GM23248 (cell line): ENCODE data around the gene CLDN1. TPM values are rescaled to one million over a fixed set of nuclear protein-coding genes. Genes with fewer than 3 reads are reported as not detected.

Source experiments
- DNase-seq: peaks from one replicate; pipeline ENCODE4 v3.0.0-alpha.2; 2015
- H2AFZ ChIP-seq: fragments of 200-600 bp; sonication (generic); 2 replicates; pipeline ENCODE4 v1.6.1; 2016; ENCODE audit warnings: antibody characterized with exemption
- H3F3A ChIP-seq: fragments of 200-600 bp; sonication (generic); 2 replicates; pipeline ENCODE4 v1.6.1; 2016; ENCODE audit warnings: mild to moderate bottlenecking, antibody characterized with exemption, mixed run types; ENCODE audit not compliant: insufficient read depth
- H3K27ac ChIP-seq: fragments of 200-600 bp; sonication (generic); 2 replicates; pipeline ENCODE4 v1.5.1; 2016; ENCODE audit warnings: mild to moderate bottlenecking
- H3K27me3 ChIP-seq: fragments of 200-600 bp; sonication (generic); replicated peaks from 2 replicates; pipeline ENCODE4 v1.6.1; 2016; ENCODE audit warnings: mild to moderate bottlenecking; ENCODE audit not compliant: insufficient read depth
- H3K36me3 ChIP-seq: fragments of 200-600 bp; sonication (generic); 2 replicates; pipeline ENCODE4 v1.6.1; 2016; ENCODE audit warnings: low read depth, mild to moderate bottlenecking
- H3K4me1 ChIP-seq: fragments of 200-600 bp; sonication (generic); 2 replicates; pipeline ENCODE4 v1.6.1; 2016; ENCODE audit warnings: mild to moderate bottlenecking; ENCODE audit not compliant: insufficient read depth
- H3K4me2 ChIP-seq: fragments of 200-600 bp; sonication (generic); one replicate; pipeline ENCODE4 v1.6.1; 2016; ENCODE audit warnings: mild to moderate bottlenecking; ENCODE audit not compliant: unreplicated experiment
- H3K4me3 ChIP-seq: fragments of 200-600 bp; sonication (generic); 2 replicates; pipeline ENCODE4 v1.5.1; 2016; ENCODE audit warnings: mild to moderate bottlenecking
- H3K79me2 ChIP-seq: fragments of 200-600 bp; sonication (generic); 2 replicates; pipeline ENCODE4 v1.6.1; 2016; ENCODE audit warnings: mild to moderate bottlenecking; ENCODE audit not compliant: insufficient read depth
- H3K9ac ChIP-seq: fragments of 200-600 bp; sonication (generic); 2 replicates; pipeline ENCODE4 v1.6.1; 2016; ENCODE audit warnings: mild to moderate bottlenecking
- H3K9me2 ChIP-seq: fragments of 200-600 bp; sonication (generic); 2 replicates; pipeline ENCODE4 v1.6.1; 2016; ENCODE audit warnings: mixed run types, mild to moderate bottlenecking, moderate library complexity; ENCODE audit not compliant: insufficient read depth
- H3K9me3 ChIP-seq: fragments of 200-600 bp; sonication (generic); one replicate; pipeline ENCODE4 v1.6.1; 2017; ENCODE audit warnings: low read depth
- H4K20me1 ChIP-seq: fragments of 200-600 bp; sonication (generic); 2 replicates; pipeline ENCODE4 v1.6.0; 2016; ENCODE audit not compliant: insufficient read depth
- EZH2 ChIP-seq: fragments of 200-600 bp; sonication (generic); IDR thresholded peaks from 2 replicates; pipeline ENCODE4 v1.6.1; 2018; ENCODE audit warnings: antibody characterized with exemption, mild to moderate bottlenecking; ENCODE audit not compliant: insufficient read depth, poor library complexity, severe bottlenecking
- EZH2phosphoT487 ChIP-seq: fragments of 200-600 bp; sonication (generic); IDR thresholded peaks from 2 replicates; pipeline ENCODE4 v1.6.1; 2018; ENCODE audit warnings: antibody characterized with exemption, moderate library complexity, mild to moderate bottlenecking, low read depth; ENCODE audit not compliant: insufficient read depth
- WGBS, 2 experiments: methylation state at CpG; one replicate each; pipeline ENCODE4 v1.1.6; 2015 to 2017; ENCODE audit warnings: low lambda C conversion rate in 2 of 2, low coverage in 1 of 2; ENCODE audit errors: missing lambda C conversion rate in 2 of 2; 5-methylcytosine and 5-hydroxymethylcytosine counted together
- in situ Hi-C: fragments of 300-500 bp; cut with MboI; formaldehyde crosslinking; loops from 2 replicates; pipeline ENCODE4 v1.15.0; 2020
- polyA plus RNA-seq: library from polyadenylated mRNA; unstranded; fragments of >200 nt; fragmentation: Nextera tagmentation; extraction: Ambion mirVana; gene quantifications from 2 replicates; pipeline ENCODE4 v1.2.1, GENCODE V29; 2016
- total RNA-seq: library from RNA; depleted of rRNA; stranded (reverse); fragments of >200 nt; shearing (Covaris generic); gene quantifications from 2 replicates; pipeline ENCODE4 v1.2.3, GENCODE V29; 2014

The CLDN1 gene
- total and polyA plus RNA-seq, 2 experiments from 2014 or later, result 0.19 to 0.32 TPM

- TF ChIP-seq EZH2 (no peak), EZH2phosphoT487 (no peak)
- peaks cover 12% of the 10 kb centered on the region for H3K4me1 ChIP-seq
- in situ Hi-C loops, result no loop called here
Observed at GRCh38 chr3:190330936-190331734, 8.9 kb upstream of the CLDN1 start.

GRCh38 chr3:190326930-190327329 lies 4.7 kb upstream of the CLDN1 start:
- Histone ChIP-seq H3K27ac (no peak overlapping the region), H3F3A (no peaks in the 10 kb centered on the region), H3K9me3 (no peaks in the 10 kb centered on the region), H3K9ac (no peak overlapping the region), H3K4me2 (peak overlapping the region; percentile 49), H3K9me2 (no peaks in the 10 kb centered on the region), H3K36me3 (no peaks in the 10 kb centered on the region), H2AFZ (peak overlapping the region; percentile 60; the same call in 1 of the 2 replicates), H3K4me3 (no peak overlapping the region), H3K27me3 (no peaks in the 10 kb centered on the region), H4K20me1 (no peaks in the 10 kb centered on the region), H3K79me2 (no peaks in the 10 kb centered on the region), H3K4me1 (peaks cover 21% of the 10 kb centered on the region)
- in situ Hi-C loops, result loop anchor here (10.0 kb wide), 2 partner anchors 102 to 362 kb away; no protein-coding TSS in a partner anchor
- TF ChIP-seq EZH2phosphoT487 (no peak), EZH2 (no peak)
- peak; percentile 52 for DNase-seq
- WGBS, 2 experiments, result 19 to 29% methylated on average over 4 of the region's 4 CpGs

More at GRCh38 chr3:190330936-190331734, 8.9 kb upstream of the CLDN1 start:
- no peaks in the 10 kb centered on the region for H3K9me3 ChIP-seq
- 95 to 97% methylated on average over 3 of the region's 3 CpGs for WGBS, 2 experiments
- H3K4me2 ChIP-seq, result no peak overlapping the region
- no peak overlapping the region for H3K4me3 ChIP-seq
- no peak overlapping the region for H3K27ac ChIP-seq
- H3K9ac ChIP-seq, result no peak overlapping the region
- H3K27me3 ChIP-seq, result no peaks in the 10 kb centered on the region
- H3F3A ChIP-seq, result no peaks in the 10 kb centered on the region
- H4K20me1 ChIP-seq, result no peaks in the 10 kb centered on the region
- H2AFZ ChIP-seq, result no peak overlapping the region
- no peaks in the 10 kb centered on the region for H3K9me2 ChIP-seq
- no peak for DNase-seq
- no peaks in the 10 kb centered on the region for H3K79me2 ChIP-seq
- H3K36me3 ChIP-seq, result no peaks in the 10 kb centered on the region

- 97% methylated on average over 4 of the region's 4 CpGs for WGBS, 2 experiments
- peak overlapping the region; percentile 49 for H3K4me2 ChIP-seq
- no peaks in the 10 kb centered on the region for H3K36me3 ChIP-seq
- DNase-seq, result no peak
- H2AFZ ChIP-seq, result peak overlapping the region; percentile 60
- H3K4me1 ChIP-seq, result peaks cover 21% of the 10 kb centered on the region
- no peak overlapping the region for H3K4me3 ChIP-seq
- no peaks in the 10 kb centered on the region for H4K20me1 ChIP-seq
- H3K9ac ChIP-seq, result no peak overlapping the region
- H3K79me2 ChIP-seq, result no peaks in the 10 kb centered on the region
- H3K9me2 ChIP-seq, result no peaks in the 10 kb centered on the region
- no peaks in the 10 kb centered on the region for H3K27me3 ChIP-seq
- H3K9me3 ChIP-seq, result no peaks in the 10 kb centered on the region
- TF ChIP-seq EZH2phosphoT487 (no peak), EZH2 (no peak)
- in situ Hi-C loops, result loop anchor here (10.0 kb wide), 2 partner anchors 102 to 362 kb away; no protein-coding TSS in a partner anchor
- H3F3A ChIP-seq, result no peaks in the 10 kb centered on the region
- H3K27ac ChIP-seq, result no peak overlapping the region
Observed at GRCh38 chr3:190326361-190326760, 4.1 kb upstream of the CLDN1 start.

- no peaks in the 10 kb centered on the region for H3K9me3 ChIP-seq
- no peak for TF ChIP-seq EZH2phosphoT487
- no peak for TF ChIP-seq EZH2
- H3F3A ChIP-seq, result no peaks in the 10 kb centered on the region
- H2AFZ ChIP-seq, result peak overlapping the region; percentile 60
- in situ Hi-C loops, result loop anchor here (10.0 kb wide), 2 partner anchors 101 to 361 kb away; no protein-coding TSS in a partner anchor
- DNase-seq, result peak; percentile 45
- H3K4me3 ChIP-seq, result no peak overlapping the region
- no peaks in the 10 kb centered on the region for H3K9me2 ChIP-seq
- peaks cover 21% of the 10 kb centered on the region for H3K4me1 ChIP-seq
- H3K36me3 ChIP-seq, result no peaks in the 10 kb centered on the region
- H3K9ac ChIP-seq, result no peak overlapping the region
- no peak overlapping the region for H3K4me2 ChIP-seq
- no peak overlapping the region for H3K27ac ChIP-seq
- no peaks in the 10 kb centered on the region for H3K27me3 ChIP-seq
- no peaks in the 10 kb centered on the region for H3K79me2 ChIP-seq
- WGBS, 2 experiments, result 91% methylated on average over 1 of the region's 1 CpG
- H4K20me1 ChIP-seq, result no peaks in the 10 kb centered on the region
Observed at GRCh38 chr3:190325923-190326322, 3.7 kb upstream of the CLDN1 start.
